Measurements from ENCODE around the gene PSME1. TPM values are rescaled to one million over a fixed set of nuclear protein-coding genes. Genes with fewer than 3 reads are reported as not detected.
A peak's percentile ranks its signal among the peaks of the same experiment; 100 is the strongest.

PSME1 gene
- total and polyA plus RNA-seq, 7 donors = 49.2 to 122 (median 92.6) TPM

DNA sequence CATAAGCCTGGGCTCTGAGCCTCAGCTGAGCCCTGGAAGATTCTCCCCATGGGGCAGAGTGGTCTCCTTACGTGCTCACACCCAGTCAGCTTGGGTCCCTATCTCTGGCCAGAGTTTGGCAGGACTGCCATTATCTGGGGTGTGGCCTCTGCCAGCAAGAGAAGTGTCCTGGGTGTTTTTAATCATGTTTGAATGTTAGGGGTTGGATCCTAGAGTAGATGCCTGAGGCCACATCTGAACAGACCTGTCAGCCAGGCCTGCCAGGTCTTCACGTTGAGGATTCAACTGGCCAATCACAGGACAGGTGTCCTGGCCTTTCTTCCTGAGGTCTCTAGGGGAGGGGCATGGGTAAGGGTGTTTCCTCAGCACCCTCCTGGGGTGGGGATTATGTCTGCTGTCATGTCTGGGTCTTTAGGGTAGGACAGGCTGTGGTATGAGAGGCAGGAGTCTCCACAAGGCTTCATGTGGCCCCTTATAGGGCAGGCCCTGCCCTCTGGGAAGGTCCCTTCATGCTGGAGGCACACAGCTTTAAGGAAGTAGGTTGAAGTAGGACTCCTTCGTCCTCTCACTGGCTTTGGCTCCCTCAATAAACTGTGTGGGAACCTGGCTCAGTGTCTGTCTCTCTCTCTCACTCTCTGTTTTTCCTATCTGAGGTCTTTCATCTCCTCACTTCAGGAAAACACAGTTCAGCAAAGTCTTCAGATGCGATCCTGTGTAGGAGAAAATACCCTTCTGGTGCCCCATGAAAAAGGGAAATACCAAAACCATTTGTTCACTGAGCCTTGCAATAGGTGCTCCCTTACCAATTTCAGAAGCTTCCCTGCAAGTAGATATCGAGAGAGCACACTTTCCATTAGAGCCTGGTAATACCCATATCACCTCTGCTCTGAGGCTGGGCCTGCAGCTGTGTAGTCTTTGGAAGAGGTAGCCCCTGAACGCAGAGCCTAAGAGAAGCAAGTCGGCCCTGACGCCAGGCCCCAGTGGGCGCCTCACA is 12.3 kb upstream of the PSME1 start:
- ATAC-seq = peak in 1 of 4 donors; percentile 13
- TF ChIP-seq, protein P1, sequence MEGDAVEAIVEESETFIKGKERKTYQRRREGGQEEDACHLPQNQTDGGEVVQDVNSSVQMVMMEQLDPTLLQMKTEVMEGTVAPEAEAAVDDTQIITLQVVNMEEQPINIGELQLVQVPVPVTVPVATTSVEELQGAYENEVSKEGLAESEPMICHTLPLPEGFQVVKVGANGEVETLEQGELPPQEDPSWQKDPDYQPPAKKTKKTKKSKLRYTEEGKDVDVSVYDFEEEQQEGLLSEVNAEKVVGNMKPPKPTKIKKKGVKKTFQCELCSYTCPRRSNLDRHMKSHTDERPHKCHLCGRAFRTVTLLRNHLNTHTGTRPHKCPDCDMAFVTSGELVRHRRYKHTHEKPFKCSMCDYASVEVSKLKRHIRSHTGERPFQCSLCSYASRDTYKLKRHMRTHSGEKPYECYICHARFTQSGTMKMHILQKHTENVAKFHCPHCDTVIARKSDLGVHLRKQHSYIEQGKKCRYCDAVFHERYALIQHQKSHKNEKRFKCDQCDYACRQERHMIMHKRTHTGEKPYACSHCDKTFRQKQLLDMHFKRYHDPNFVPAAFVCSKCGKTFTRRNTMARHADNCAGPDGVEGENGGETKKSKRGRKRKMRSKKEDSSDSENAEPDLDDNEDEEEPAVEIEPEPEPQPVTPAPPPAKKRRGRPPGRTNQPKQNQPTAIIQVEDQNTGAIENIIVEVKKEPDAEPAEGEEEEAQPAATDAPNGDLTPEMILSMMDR (IDR thresholded peaks at IDR 0.05) = no peak
- intact Hi-C loops (cut with DNase I) = no loop called here
- H3K4me3 ChIP-seq = no peak overlapping the region
- H3K9me3 ChIP-seq = no peaks in the 10 kb centered on the region
- 81 to 88% (median 83%) methylated on average over 9 of the region's 9 CpGs for WGBS, 3 donors
- no peak for DNase-seq
- H3K36me3 ChIP-seq (ENCODE audit: insufficient read depth in 1 of 2, low read depth in 1 of 2) = peaks cover 4 to 57% of the 10 kb centered on the region in 2 donors
- H3K4me1 ChIP-seq = no peaks in the 10 kb centered on the region
- H3K27ac ChIP-seq = no peak overlapping the region
- H3K27me3 ChIP-seq (ENCODE audit: insufficient read depth in 3 of 3, low read length in 2 of 3) = no peaks in the 10 kb centered on the region

GRCh38 chr14:24126939-24127338 is 9.1 kb upstream of the PSME1 start:
- H3K4me3 ChIP-seq = no peak overlapping the region
- H3K4me1 ChIP-seq = peaks cover 9% of the 10 kb centered on the region
- ATAC-seq (no peak), DNase-seq (no peak)
- TF ChIP-seq, protein P1 (IDR thresholded peaks at IDR 0.05) = no peak
- no peaks in the 10 kb centered on the region for H3K27me3 ChIP-seq (ENCODE audit: insufficient read depth in 3 of 3, low read length in 2 of 3)
- peaks cover 0 to 25% of the 10 kb centered on the region in 2 donors for H3K36me3 ChIP-seq (ENCODE audit: insufficient read depth in 1 of 2, low read depth in 1 of 2)
- H3K27ac ChIP-seq = no peak overlapping the region
- intact Hi-C loops (cut with DNase I) = no loop called here
- no peaks in the 10 kb centered on the region for H3K9me3 ChIP-seq

GRCh38 chr14:24127673-24128072 is 8.3 kb upstream of the PSME1 start:
- DNase-seq = no peak
- Histone ChIP-seq H3K4me1 (peaks cover 13% of the 10 kb centered on the region), H3K9me3 (no peaks in the 10 kb centered on the region), H3K27me3 (ENCODE audit: insufficient read depth in 3 of 3, low read length in 2 of 3) (no peaks in the 10 kb centered on the region), H3K4me3 (no peak overlapping the region), H3K27ac (no peak overlapping the region), H3K36me3 (ENCODE audit: insufficient read depth in 1 of 2, low read depth in 1 of 2) (peaks cover 0 to 18% of the 10 kb centered on the region in 2 donors)
- ATAC-seq = no peak
- intact Hi-C loops (cut with DNase I) = no loop called here
- TF ChIP-seq, protein P1 (IDR thresholded peaks at IDR 0.05) = no peak
- WGBS, 3 donors = 80 to 93% (median 82%) methylated on average over 2 of the region's 2 CpGs

DNA sequence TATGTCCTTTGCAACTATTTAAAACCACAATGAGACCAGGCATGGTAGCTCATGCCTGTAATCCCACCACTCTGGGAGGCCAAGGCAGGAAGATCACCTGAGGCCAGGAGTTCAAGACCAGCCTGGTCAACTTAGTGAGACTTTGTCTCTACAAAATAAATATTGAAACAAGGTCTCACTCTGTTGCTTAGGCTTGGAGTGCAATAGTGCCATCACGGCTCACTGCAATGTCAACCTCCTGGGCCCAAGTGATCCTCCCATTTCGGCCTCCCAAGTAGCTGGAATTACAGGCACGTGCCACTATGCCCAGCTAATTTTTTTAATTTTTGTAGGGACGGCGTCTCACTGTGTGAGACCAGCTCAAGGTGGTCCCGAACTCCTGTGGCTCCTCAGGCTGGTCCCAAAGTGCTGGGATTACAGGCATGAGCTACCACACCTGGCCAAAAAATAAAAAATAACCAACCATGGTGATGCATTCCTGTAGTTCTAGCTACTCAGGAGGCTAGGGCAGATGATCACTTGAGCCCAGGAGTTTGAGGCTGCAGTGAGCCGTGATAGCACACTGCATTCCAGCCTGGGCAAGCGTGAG is 6.5 kb upstream of the PSME1 start:
- H3K36me3 ChIP-seq (ENCODE audit: insufficient read depth in 1 of 2, low read depth in 1 of 2) = peaks cover 0 to under 1% of the 10 kb centered on the region in 2 donors
- peak overlapping the region; percentile 96 for H3K27ac ChIP-seq
- no peaks in the 10 kb centered on the region for H3K9me3 ChIP-seq
- H3K4me1 ChIP-seq = peaks cover 24% of the 10 kb centered on the region
- no peaks in the 10 kb centered on the region for H3K27me3 ChIP-seq (ENCODE audit: insufficient read depth in 3 of 3, low read length in 2 of 3)
- H3K4me3 ChIP-seq = no peak overlapping the region
- WGBS, 3 donors = 84 to 95% (median 86%) methylated on average over 8 of the region's 8 CpGs
- ATAC-seq (no peak), DNase-seq (no peak)
- TF ChIP-seq, protein P1 (IDR thresholded peaks at IDR 0.05) = no peak
- intact Hi-C loops (cut with DNase I) = no loop called here

All from psoas muscle (tissue), 8 donors.